Left colon (tissue), 2 donors: Measurements from ENCODE around the gene TLCD3A. TPM values are rescaled to one million over a fixed set of nuclear protein-coding genes. Genes with fewer than 3 reads are reported as not detected.

Experiments used
- ATAC-seq: fragments of 200-7000 bp; cut with Tn5 transposase; one replicate; pipeline ENCODE4 v1.9.1; 2020; ENCODE audit warnings: mild to moderate bottlenecking, moderate library complexity
- DNase-seq, 2 donors: peaks; one replicate each; pipeline ENCODE4 v3.0.0-alpha.2; 2020
- intact Hi-C, 2 donors: fragments of 100-400 bp; cut with DNase I in 1 of 2; cut with micrococcal nuclease in 1 of 2; formaldehyde crosslinking; loops; one replicate each; pipeline versions ENCODE4 v1.11.2 to v1.14.0; 2022; cut with DNase I, micrococcal nuclease
- total RNA-seq, 2 donors: library from RNA; stranded (reverse); fragmentation: NEBNext Ultra II Directional; extraction: Animal tissue kit (Norgen Biotek cat#: 25700); gene quantifications; one replicate each; pipeline ENCODE4 v1.2.1, GENCODE V29; 2021
- donor health status: DM: no; HTN: no; CAD: no.
- donor health status: DM: yes; HTN: yes; CAD: no.

TLCD3A gene
- total RNA-seq, 2 donors from 2014 or later, result 11.3 to 15.1 TPM

DNA sequence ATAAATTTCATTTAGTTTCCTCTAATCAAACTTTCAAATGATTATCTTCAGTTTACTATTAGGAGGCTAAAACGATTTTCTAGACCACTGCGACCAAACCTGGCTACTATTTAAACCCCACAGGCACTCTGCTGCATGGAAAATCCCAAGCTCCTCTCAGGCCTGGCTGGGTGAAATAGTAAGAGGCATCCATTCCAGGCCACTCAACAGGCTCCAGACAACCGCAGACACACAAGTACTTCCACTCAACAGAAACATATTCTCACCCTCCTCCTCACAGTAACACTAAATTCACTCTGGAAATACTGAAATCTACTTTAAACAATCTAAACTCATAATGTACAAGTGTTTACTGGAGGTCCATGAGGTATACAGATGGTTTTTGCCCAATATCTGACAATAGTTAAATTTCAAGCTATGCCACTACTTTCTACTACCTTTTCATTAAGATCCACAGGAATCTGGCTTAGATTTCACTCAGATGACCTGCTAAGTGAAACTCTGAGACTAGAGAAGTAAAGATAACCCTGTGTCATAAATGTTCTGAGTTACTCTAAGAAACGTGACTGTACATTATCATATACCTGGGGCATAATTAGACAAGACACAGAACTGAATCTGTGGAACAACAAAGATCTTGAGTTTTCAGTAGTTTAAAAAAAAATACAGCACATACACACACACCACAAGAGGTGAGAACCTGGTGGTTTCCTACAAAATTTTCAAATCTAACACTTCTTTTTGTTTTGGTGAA lies 28.1 kb upstream of the TLCD3A start:
- ATAC-seq, result no peak
- intact Hi-C loops, result no loop called here
- DNase-seq, result no peak

DNA sequence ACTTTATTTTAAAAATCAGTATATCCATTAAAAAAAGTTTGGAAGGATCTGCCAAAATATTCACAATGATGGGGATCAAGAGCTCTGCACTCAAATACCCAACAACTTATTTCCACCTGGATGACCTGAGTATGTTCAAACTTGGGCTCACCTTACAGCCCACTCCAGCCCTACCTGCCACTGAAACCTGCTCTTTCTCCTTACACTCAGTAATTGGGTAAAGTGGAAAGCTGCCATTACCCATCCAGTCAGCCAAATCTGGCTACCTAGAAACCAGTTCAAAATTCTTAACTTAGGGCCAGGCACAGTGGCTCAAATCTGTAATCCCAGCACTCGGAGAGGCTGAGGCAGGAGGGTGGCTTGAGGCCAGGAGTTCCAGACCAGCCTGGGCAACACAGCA lies 27.4 kb upstream of the TLCD3A start:
- intact Hi-C loops, result no loop called here
- no peak for ATAC-seq
- DNase-seq, result no peak

DNA sequence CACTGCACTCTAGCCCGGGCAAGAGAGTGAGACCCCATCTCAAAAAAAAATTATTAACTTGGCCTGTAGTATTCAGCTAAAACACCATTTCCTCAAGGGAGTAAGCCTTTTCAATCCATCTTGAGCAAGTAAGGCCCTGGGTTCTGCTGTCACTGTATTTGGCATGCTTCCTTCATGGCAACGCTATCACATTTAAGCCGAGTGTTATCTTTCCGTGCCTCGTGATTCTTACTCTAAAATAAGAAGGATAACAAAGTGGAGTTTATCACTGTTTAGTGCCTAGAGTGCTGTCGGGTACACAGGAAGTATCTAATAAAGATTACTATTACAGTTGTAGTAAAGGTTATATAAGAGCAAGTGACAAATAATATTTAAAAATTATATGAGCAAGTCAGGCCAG lies 26.5 kb upstream of the TLCD3A start:
- intact Hi-C loops, result no loop called here
- DNase-seq (no peak), ATAC-seq (no peak)

DNA sequence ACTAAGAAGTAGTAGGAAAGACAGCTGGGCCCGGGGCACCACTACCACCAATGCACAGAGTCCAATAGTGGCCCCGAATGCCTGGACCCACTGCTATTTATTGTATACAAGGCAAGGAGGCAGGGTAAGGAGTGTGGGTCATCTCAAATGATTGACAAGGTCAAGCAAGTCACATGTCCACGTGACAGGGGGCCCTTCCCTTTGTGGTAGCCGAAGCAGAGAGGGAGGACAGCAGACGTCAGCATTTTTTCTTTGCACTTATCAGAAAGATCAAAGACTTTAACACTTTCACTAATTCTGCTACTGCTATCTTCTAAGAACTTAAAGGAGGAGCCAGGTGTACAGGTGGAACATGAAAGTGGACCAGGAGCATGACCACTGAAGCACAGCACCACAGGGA lies 24.3 kb upstream of the TLCD3A start:
- intact Hi-C loops, result no loop called here
- DNase-seq, result no peak

DNA sequence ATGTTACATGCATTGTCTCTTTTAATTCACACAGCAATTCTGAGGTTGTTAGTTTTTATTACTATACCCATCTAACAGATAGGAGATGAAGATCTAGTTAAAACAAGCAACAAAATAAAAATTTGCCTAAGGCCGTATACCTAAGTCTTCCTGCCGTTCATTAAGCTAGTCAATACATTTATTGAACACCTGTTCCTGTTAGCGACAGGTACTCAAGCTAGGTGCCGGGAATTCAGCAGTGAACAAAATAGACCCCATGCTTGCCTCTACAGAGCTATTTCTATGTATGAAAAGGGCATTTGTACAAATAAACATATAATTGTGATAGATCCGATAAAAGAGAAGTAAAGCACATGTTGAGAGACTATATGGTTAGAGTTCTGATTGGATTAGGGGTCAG lies 14.3 kb upstream of the TLCD3A start:
- no peak for ATAC-seq
- intact Hi-C loops, result no loop called here
- DNase-seq, result no peak

More for the DNA sequence above, 24.3 kb upstream of the TLCD3A start:
- no peak for ATAC-seq

DNA sequence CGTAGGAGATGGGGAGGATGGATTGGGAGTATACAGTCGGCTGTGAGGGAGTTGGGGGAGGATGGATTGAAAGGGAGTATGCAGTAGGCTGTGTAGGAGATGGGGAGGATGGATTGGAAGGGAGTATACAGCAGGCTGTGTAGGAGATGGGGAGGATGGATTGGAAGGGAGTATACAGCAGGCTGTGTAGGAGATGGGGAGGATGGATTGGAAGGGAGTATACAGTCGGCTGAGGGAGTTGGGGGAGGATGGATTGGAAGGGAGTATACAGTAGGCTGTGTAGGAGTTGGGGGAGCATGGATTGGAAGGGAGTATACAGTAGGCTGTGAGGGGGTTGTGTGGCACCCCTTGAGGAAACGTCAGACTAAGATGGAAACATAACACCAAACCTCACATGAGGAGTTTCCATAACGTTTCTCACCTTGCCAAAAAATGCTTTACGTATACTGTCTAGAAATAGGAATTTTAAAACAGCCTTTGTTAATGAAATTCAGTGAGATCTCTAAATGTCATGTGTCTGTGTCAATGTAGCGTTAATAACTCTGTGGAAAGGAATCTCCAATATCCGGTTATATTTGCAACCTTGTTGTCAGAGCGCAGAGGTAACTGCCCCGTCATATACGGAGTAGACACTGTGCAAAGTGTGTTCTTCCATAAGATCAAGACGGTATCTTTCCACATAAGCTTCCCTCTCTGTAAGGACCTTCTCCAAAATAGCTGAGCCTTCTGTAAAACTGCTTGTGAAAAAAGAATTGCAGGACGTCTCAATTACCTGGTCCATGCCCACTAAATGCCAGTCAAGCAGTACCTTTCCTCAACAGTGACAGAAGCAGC lies 11.5 kb upstream of the TLCD3A start:
- no peak for ATAC-seq
- intact Hi-C loops, result no loop called here

DNA sequence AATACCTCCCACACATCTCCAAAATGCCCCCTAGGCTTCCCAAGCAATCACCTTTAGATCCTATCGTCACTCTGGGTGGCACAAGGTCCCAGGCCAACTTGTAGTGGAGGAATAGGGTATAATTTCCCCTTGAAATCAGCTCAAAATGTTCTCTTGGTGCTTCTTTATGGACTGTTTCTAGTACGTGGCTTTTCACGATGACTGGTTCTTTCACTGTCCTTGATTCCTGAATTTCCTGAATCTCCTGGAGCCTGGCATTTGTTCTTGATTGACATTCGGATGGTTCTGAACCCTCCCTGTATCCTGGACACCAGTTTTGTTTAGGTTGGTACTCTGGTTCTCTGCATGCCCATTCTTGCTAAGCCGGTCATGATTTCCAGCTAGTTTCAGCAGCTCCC lies 10.9 kb upstream of the TLCD3A start:
- no peak for ATAC-seq
- intact Hi-C loops, result no loop called here
- DNase-seq, result no peak

More for the DNA sequence above, 11.5 kb upstream of the TLCD3A start:
- no peak for DNase-seq

DNA sequence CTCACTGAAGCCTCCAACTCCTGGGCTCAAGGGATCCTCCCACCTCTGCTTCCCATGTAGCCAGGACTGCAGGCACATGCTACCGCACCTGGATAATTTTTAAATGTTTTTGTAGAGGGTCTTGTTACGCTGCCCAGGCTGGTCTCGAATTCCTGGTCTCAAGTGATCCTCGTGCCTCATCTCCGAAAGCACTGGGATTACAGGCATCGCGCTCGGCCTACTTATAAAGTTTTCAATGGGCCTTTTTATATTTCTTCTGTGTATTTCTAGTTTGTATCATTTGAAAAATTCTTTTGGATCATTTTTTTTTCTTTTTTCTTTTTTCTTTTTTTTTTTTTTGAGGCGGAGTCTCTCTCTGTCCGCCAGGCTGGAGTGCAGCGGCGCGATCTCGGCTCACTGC lies 7.3 kb upstream of the TLCD3A start:
- DNase-seq (no peak), ATAC-seq (no peak)
- intact Hi-C loops, result no loop called here

DNA sequence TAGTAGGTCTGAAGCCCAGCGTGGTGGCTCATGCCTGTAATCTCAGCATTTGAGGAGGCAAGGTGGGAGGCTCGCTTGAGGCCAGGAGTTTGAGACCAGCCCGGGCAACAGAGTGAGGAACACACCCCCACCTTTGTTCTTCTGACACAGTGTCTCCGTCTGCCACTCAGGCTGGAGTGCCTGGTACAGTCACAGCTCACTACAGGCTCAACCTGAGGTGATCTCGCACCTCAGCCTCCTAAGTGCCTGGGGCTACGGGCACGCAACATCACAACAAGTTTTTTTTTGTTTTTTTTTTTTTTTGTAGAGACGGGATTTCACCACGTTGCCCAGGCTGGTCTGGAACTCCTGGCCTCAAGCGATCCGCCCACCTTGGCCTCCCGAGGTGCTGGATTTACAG lies 6.7 kb upstream of the TLCD3A start:
- ATAC-seq (peak; percentile 32), DNase-seq (no peak)

DNA sequence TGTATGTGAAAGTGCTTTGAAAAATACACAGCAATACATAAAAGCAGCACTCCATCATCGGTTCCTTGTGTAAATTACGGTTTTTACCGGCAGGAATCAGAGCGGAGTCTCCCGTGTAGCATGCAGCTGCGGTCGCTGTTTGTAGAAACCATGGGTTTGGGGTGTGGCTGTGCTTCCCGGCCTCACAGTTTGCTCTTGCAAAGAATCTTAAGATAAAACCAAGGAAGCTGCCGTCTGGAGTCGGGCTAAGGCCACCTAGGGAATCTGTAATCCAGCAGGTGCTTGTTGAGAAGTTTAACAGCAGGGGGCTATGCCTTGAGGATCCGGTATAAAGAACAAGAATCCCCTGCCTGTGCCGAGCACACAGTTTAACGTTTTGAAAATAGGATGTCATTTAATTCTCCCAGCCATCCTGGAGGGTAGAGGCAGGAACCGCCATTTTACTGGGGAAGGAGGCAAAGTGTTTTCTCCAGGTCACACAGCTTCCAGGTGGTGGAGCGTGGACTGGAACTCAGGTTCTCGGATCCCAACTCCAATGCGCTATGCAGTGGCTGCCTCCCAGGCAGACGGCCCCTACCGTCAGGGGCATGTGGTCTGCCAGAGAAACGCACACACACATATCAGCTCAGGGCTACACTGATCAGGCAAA lies 6.0 kb upstream of the TLCD3A start:
- DNase-seq (peak; percentile 23 to 51), ATAC-seq (peak; percentile 89)
- intact Hi-C loops, result no loop called here

More for the DNA sequence above, 6.7 kb upstream of the TLCD3A start:
- intact Hi-C loops, result no loop called here

DNA sequence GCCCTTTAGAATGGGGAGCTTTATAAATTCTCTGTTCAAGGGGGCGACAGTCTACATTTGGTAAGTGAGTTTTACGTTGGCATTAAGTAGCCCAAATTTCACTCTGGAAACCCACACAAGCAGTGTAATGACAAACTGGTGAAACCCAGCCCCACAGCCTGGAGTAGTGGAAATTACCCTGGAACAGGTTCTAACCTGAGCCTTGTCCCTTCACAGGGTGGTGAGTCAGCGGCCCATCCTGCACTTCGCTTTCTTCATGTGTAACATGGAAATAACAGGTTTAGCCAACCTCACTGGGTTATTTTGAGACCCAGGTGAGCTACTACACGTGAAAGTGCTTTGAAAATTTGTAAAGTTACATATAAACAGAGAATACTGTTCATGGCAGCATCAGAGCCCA lies 3.5 kb upstream of the TLCD3A start:
- ATAC-seq (no peak), DNase-seq (no peak)
- intact Hi-C loops, result no loop called here

DNA sequence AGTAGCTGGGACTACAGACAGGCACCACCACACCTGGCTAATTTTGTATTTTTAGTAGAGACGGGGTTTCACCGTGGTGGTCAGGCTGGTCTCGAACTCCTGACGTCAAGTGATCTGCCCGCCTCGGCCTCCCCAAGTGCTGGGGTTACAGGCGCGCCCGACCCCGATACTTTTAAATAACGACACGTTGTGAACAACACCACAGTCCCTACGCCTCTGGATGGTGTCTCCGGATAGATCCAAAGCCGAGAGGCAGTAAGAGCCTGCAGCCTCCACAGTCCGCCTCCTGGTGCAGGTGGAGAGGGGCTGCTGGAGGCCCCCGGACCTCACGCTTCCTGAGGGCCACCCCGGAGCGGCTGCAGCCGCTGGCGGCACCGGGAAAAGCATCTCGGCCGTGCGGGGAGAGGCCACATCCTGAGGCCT lies 741 bp upstream of the TLCD3A start:
- no peak for DNase-seq
- ATAC-seq, result peak; percentile 32
- intact Hi-C loops, result no loop called here

DNA sequence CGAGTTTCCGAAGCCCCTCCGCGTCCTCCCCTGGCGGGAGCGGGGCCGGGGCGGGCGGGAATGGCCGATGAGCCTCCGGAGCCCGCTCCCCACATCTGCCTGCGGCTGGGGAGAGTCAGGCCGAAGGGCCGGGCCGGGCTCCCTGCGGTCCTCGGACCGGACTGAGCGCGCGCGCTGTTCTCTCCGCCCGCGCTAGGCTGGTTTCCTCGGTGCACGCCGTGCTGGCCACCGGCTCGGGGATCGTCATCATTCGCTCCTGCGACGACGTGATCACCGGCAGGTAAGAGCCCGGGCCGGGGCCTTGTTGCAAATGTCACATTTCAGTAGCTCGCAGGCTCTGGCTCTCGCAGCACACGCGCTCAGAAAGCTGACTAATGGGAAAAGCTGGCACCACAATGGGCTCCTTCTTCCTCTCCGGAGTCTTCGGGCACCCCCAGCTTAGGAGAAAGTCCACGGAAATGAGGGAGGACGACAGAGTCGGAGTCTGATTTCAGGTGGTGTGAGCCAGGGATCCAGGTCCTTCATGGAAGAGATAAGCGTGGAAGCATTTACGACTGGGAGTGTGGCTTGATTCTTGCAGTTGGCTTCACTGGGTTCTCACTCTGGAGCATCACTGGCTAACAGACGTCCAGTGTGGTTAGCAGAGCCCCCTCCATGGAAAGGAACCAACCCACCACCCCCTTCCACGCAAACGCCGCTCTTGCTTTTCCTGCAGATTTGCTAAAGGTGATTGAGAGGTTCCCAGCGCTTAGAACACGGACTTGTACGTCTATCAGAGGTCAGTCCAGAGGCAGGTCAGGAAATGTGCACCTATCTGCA lies 715 bp downstream of the TLCD3A start:
- DNase-seq (peak in 1 of 2 donors; percentile 62), ATAC-seq (peak; percentile 58)
- intact Hi-C loops, result no loop called here

DNA sequence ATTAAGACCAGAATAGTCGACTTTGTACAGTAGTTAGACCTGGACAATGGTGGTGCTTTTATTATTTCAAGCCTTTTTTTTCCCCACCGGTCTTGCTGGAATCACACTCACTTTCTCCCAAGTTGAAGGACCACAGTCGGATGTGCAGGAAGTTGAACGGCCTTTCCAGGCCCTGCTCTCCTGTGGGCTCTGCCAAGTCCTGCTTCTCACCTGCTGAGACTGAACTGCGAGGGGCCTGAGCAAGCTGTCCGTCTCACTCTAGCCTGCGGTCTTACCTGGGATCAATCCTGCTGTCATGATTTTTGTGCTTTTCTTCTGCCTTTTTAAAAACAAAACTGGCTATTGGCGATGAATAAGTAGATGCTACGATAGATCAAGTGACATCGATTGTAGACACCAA lies 1.3 kb downstream of the TLCD3A start:
- intact Hi-C loops, result no loop called here
- no peak for ATAC-seq
- no peak for DNase-seq

DNA sequence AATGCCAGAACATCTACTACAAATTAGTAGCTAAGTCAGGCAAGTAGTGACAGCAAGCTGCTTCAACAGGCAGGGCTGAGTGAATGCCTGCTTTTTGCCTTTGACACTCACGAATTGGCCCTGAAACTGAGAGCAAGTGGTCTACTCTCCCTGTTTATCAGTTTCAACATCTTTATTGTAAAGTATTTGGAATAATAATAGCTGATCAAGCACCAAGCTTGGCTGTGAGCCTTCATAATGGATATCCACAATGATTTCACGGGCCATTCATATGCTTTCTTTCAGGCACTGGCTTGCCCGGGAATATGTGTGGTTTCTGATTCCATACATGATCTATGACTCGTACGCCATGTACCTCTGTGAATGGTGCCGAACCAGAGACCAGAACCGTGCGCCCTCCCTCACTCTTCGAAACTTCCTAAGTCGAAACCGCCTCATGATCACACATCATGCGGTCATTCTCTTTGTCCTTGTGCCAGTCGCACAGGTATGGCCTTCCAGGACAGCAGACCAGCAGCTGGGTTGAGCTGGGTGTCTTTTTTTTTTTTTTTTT lies 5.2 kb downstream of the TLCD3A start:
- intact Hi-C loops, result no loop called here
- DNase-seq (no peak), ATAC-seq (no peak)

DNA sequence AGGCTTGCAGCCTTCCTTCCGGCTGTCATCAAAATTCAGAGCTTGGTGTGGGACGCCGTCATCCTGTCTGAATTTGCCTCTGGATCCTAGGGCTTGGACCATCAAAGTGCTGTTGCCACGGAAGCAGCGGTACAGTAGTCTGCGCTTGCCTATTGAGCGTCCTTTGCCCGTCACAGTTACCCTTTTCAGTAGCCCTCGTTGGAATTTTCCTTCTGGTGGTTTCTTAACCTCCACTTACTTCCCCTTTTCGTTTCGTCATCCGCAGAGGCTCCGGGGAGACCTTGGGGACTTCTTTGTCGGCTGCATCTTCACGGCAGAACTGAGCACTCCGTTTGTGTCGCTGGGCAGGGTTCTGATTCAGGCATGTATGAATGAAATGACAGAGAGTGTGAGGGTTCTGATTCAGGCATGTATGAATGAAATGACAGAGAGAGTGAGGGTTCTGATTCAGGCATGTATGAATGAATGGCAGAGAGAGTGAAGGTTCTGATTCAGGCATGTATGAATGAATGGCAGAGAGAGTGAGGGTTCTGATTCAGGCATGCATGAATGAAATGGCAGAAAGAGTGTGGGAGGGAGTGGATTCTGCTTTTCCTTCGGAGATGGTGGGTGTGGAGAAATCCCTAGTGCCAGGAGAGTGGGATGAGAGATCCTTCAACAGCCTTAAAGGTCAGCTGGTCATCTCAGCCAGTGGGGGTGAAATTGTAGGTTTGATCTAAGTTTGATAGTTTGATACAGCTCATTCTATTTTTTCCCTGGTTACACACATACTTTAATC lies 8.0 kb downstream of the TLCD3A start:
- ATAC-seq (peak; percentile 24), DNase-seq (no peak)
- intact Hi-C loops, result no loop called here

DNA sequence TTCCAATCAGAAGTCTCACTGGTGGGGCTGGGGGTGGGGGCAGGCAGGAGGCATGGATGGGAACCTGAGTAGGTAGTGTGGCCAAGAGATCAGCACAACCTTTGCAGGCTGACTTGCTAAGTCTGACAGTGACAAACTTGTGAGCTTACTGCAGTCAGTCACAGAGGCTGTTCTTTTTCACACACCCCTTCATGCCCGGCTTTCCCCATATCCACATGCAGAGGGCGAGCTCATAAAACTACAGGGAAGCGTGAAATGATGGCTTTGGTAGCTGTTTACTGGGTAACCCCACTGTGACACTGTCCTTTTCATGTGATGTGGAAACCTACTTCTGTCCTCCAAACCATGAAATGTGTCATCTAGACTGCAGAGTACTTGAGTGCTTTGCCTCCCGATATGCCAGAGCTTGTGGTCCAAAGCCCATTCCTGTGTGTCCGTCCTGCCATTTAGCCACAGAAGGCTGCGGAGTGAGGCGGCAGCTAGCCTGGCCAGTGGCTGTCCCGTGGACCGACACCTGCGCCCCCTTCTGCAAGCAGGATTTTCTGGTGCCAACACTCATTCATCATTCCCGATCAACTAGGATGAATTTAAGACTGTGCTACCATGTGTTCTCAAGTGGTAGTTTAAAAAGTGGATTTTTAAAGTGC lies 9.9 kb downstream of the TLCD3A start:
- DNase-seq (no peak), ATAC-seq (no peak)
- intact Hi-C loops, result no loop called here

DNA sequence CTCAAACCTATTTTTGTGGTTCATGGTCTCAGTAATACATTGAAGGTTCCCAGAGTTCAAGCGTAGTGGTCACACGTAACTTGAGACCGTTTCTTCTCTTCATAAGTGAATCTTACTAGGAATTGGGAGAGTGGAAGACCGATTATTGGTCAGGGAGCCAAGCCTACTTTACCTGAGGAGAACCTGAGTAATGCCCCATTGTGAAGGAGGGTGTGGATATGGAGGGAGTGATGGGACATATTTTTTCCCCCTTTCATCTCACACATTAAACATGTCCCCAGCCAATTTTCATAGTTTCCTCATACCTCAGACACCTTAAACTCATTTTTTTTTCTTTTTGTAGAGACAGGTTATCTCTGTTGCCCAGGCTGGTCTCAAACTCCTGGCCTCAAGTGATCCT lies 10.7 kb downstream of the TLCD3A start:
- intact Hi-C loops, result no loop called here
- ATAC-seq (no peak), DNase-seq (no peak)
